Neuronal stem cell (in vitro differentiated cells): ENCODE measurements around the gene SYTL1.
A peak's percentile ranks its signal among the peaks of the same experiment; 100 is the strongest.

Source experiments
- DNase-seq: peaks from one replicate; pipeline ENCODE4 v3.0.0-alpha.2; 2013; ENCODE audit warnings: low spot score
- H2AFZ ChIP-seq: one replicate; pipeline ENCODE4 v1.6.1; 2013; ENCODE audit warnings: mild to moderate bottlenecking, low read length, inconsistent platforms
- H2AK5ac ChIP-seq: 2 replicates; pipeline ENCODE4 v1.6.1; 2013; ENCODE audit warnings: low read depth, mild to moderate bottlenecking, inconsistent platforms, low read length, moderate library complexity, mixed read lengths
- H2BK120ac ChIP-seq: 2 replicates; pipeline ENCODE4 v1.6.1; 2013; ENCODE audit warnings: low read depth, mild to moderate bottlenecking, inconsistent platforms, low read length, moderate library complexity, mixed read lengths
- H2BK12ac ChIP-seq: one replicate; pipeline ENCODE4 v1.6.1; 2013; ENCODE audit warnings: low read length, inconsistent platforms
- H2BK15ac ChIP-seq: 2 replicates; pipeline ENCODE4 v1.6.1; 2013; ENCODE audit warnings: mild to moderate bottlenecking, low read length, inconsistent platforms, mixed read lengths
- H2BK5ac ChIP-seq: one replicate; pipeline ENCODE4 v1.6.1; 2013; ENCODE audit warnings: inconsistent platforms, mild to moderate bottlenecking, low read length, moderate library complexity
- H3K14ac ChIP-seq: one replicate; pipeline ENCODE4 v1.6.1; 2013; ENCODE audit warnings: low read length, inconsistent platforms
- H3K18ac ChIP-seq: 2 replicates; pipeline ENCODE4 v1.6.1; 2013; ENCODE audit warnings: low read length, inconsistent platforms
- H3K23ac ChIP-seq: 2 replicates; pipeline ENCODE4 v1.6.1; 2013; ENCODE audit warnings: low read depth, mild to moderate bottlenecking, mixed read lengths, low read length, inconsistent platforms; ENCODE audit not compliant: poor library complexity
- H3K27ac ChIP-seq: replicated peaks from 3 replicates; pipeline ENCODE4 v1.5.1; 2013; ENCODE audit warnings: low read length, inconsistent platforms
- H3K27me3 ChIP-seq, 3 experiments: 2 replicates each; pipeline ENCODE4 v1.6.1; 2013; ENCODE audit warnings: low read length in 3 of 3, mild to moderate bottlenecking in 2 of 3, inconsistent platforms in 1 of 3, low read depth in 1 of 3, mixed read lengths in 1 of 3, moderate library complexity in 1 of 3; ENCODE audit not compliant: control insufficient read depth in 3 of 3, insufficient read depth in 3 of 3
- H3K36me3 ChIP-seq, 2 donors: replicated peaks in 1 of 2; 2 replicates each; pipeline ENCODE4 v1.6.1; 2013; ENCODE audit warnings: low read length in 2 of 2; ENCODE audit not compliant: control insufficient read depth in 2 of 2, insufficient read depth in 2 of 2
- H3K4ac ChIP-seq: 2 replicates; pipeline ENCODE4 v1.6.1; 2013; ENCODE audit warnings: inconsistent platforms, mild to moderate bottlenecking, low read length, moderate library complexity
- H3K4me1 ChIP-seq, 2 donors: 1 replicate in 1 of 2; 2 replicates in 1 of 2; pipeline ENCODE4 v1.6.1; 2013; ENCODE audit warnings: low read length in 2 of 2, low read depth in 1 of 2; ENCODE audit not compliant: control insufficient read depth in 2 of 2, insufficient read depth in 1 of 2
- H3K4me2 ChIP-seq: one replicate; pipeline ENCODE4 v1.6.1; 2013; ENCODE audit warnings: mild to moderate bottlenecking, low read length, inconsistent platforms; ENCODE audit not compliant: insufficient read depth, poor library complexity, severe bottlenecking
- H3K4me3 ChIP-seq, 2 donors: 2 replicates each; pipeline ENCODE4 v1.5.1; 2013; ENCODE audit warnings: low read length in 2 of 2, mild to moderate bottlenecking in 2 of 2, inconsistent platforms in 1 of 2, moderate library complexity in 1 of 2
- H3K79me1 ChIP-seq: one replicate; pipeline ENCODE4 v1.6.1; 2013; ENCODE audit warnings: low read depth, mild to moderate bottlenecking, inconsistent platforms, low read length, moderate library complexity
- H3K9ac ChIP-seq: one replicate; pipeline ENCODE4 v1.6.1; 2013; ENCODE audit warnings: mild to moderate bottlenecking, low read depth, low read length, inconsistent platforms; ENCODE audit not compliant: poor library complexity
- H3K9me3 ChIP-seq, 2 donors: replicated peaks in 1 of 2; 2 replicates each; pipeline versions ENCODE3 to v1.6.1; 2013; ENCODE audit warnings: low read length in 2 of 2, mild to moderate bottlenecking in 2 of 2, inconsistent platforms in 1 of 2, low read depth in 1 of 2, mixed read lengths in 1 of 2, moderate library complexity in 1 of 2; ENCODE audit not compliant: control insufficient read depth in 2 of 2, insufficient read depth in 1 of 2
- H4K8ac ChIP-seq: one replicate; pipeline ENCODE4 v1.6.1; 2013; ENCODE audit warnings: low read depth, mild to moderate bottlenecking, inconsistent platforms, low read length, moderate library complexity
- H4K91ac ChIP-seq: one replicate; pipeline ENCODE4 v1.6.1; 2013; ENCODE audit warnings: low read length, low read depth, mild to moderate bottlenecking, inconsistent platforms; ENCODE audit not compliant: poor library complexity
- WGBS, 2 donors: extraction: QIAGEN DNeasy Blood & Tissue Kit; methylation state at CpG; one replicate each; pipeline ENCODE4 v1.1.7; 2013; ENCODE audit warnings: missing lambda C conversion rate in 2 of 2, mixed read lengths in 1 of 2; ENCODE audit not compliant: insufficient read length in 2 of 2, insufficient replicate concordance in 1 of 2; ENCODE audit errors: extremely low coverage in 2 of 2; 5-methylcytosine and 5-hydroxymethylcytosine counted together

SYTL1 gene

DNA sequence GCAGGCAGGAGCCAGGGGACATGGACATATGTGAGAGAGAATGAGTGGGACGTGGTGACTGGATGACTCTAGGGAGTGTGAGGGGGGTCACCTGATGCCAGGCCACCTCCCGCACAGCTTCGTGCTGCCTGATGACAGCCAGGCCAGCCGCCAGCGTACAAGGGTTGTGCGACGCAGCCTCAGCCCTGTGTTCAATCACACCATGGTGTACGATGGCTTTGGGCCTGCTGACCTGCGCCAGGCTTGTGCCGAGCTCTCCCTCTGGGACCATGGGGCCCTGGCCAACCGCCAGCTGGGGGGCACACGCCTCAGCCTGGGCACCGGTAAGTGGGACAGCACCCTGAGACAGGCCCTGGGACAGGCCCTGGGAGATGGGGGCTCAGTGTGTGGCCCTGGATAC is 11.3 kb downstream of the SYTL1 start:
- DNase-seq, result no peak
- peaks cover 0 to 4% of the 10 kb centered on the region in 2 donors for H3K9me3 ChIP-seq
- peak overlapping the region; percentile 65 for H3K18ac ChIP-seq
- peaks cover 3 to 35% of the 10 kb centered on the region in 2 donors for H3K36me3 ChIP-seq
- H3K4me3 ChIP-seq, result no peak overlapping the region
- H2BK12ac ChIP-seq, result no peak overlapping the region
- peaks cover 1% of the 10 kb centered on the region for H3K79me1 ChIP-seq
- peaks cover 0 to 19% (median 5%) of the 10 kb centered on the region in 3 experiments for H3K27me3 ChIP-seq
- H4K91ac ChIP-seq, result no peak overlapping the region
- no peak overlapping the region for H3K4me2 ChIP-seq
- no peak overlapping the region for H3K14ac ChIP-seq
- no peak overlapping the region for H2BK5ac ChIP-seq
- no peak overlapping the region for H2BK120ac ChIP-seq
- H2AK5ac ChIP-seq, result no peak overlapping the region
- no peak overlapping the region for H2AFZ ChIP-seq
- no CpG with 5 or more reads among the region's 13 CpGs for WGBS, 2 donors
- H3K9ac ChIP-seq, result peak overlapping the region; percentile 50
- no peak overlapping the region for H4K8ac ChIP-seq
- H3K4me1 ChIP-seq, result peaks cover 15 to 22% of the 10 kb centered on the region in 2 donors
- H3K4ac ChIP-seq, result no peak overlapping the region
- H3K27ac ChIP-seq, result no peak overlapping the region
- H3K23ac ChIP-seq, result no peak overlapping the region
- no peak overlapping the region for H2BK15ac ChIP-seq

DNA sequence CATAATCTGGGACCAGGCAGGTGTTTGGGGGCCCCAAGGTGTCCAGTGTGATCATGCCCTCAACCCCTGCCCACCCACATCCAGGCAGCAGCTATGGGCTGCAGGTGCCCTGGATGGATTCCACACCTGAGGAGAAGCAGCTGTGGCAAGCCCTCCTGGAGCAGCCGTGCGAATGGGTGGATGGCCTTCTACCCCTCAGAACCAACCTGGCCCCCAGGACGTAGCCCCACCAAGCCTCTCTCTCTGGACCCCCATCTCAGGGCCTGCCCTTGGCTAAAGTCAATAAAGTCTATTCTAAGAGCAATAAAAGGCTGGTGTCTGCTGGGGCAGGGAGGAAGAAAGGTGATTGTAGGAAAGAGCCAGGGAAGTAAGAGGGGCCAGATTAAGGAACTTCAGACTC is 11.8 kb downstream of the SYTL1 start:
- no peak overlapping the region for H3K23ac ChIP-seq
- H4K91ac ChIP-seq, result no peak overlapping the region
- no peak overlapping the region for H2BK15ac ChIP-seq
- H3K9ac ChIP-seq, result no peak overlapping the region
- H3K4me1 ChIP-seq, result peaks cover 15 to 22% of the 10 kb centered on the region in 2 donors
- H3K4me3 ChIP-seq, result no peak overlapping the region
- H3K4me2 ChIP-seq, result no peak overlapping the region
- no peak overlapping the region for H3K4ac ChIP-seq
- peaks cover 3 to 40% of the 10 kb centered on the region in 2 donors for H3K36me3 ChIP-seq
- H3K9me3 ChIP-seq, result peaks cover 0 to 4% of the 10 kb centered on the region in 2 donors
- no peak overlapping the region for H2BK5ac ChIP-seq
- H4K8ac ChIP-seq, result no peak overlapping the region
- H2BK12ac ChIP-seq, result no peak overlapping the region
- no peak overlapping the region for H3K14ac ChIP-seq
- no peak overlapping the region for H3K18ac ChIP-seq
- no peak overlapping the region for H2AFZ ChIP-seq
- no peak overlapping the region for H2BK120ac ChIP-seq
- peaks cover 1% of the 10 kb centered on the region for H3K79me1 ChIP-seq
- WGBS, 2 donors, result no CpG with 5 or more reads among the region's 3 CpGs
- DNase-seq, result no peak
- no peak overlapping the region for H3K27ac ChIP-seq
- no peak overlapping the region for H2AK5ac ChIP-seq
- H3K27me3 ChIP-seq, result peaks cover 0 to 24% (median 5%) of the 10 kb centered on the region in 3 experiments

DNA sequence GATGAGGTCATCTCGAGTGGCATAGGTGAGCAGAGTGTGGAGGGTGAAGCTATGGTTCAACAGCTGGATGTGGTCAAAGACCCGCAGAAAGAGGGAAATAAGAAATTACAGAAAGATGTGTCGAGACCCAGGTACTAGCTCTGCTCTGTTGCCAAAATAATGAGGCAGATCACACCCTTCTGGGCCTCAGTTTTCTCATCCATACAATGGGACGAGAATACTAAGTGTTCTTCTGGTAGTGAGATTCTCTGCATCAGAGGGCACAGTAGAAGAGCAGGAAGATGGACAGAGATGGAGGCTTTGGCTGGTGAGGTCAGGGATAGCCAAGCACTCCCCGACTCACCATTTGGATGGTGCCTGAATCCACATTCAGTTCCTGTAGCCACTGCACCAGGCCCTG is 13.9 kb downstream of the SYTL1 start:
- no peak for DNase-seq
- Histone ChIP-seq H2BK120ac (no peak overlapping the region), H3K14ac (no peak overlapping the region), H3K18ac (no peak overlapping the region), H3K23ac (no peak overlapping the region), H3K4me2 (no peak overlapping the region), H2AK5ac (no peak overlapping the region), H3K4me3 (no peak overlapping the region), H3K4ac (no peak overlapping the region), H4K91ac (no peak overlapping the region), H3K79me1 (no peaks in the 10 kb centered on the region), H3K4me1 (peaks cover 6 to 15% of the 10 kb centered on the region in 2 donors), H3K9me3 (no peaks in the 10 kb centered on the region), H3K9ac (no peak overlapping the region), H3K36me3 (peaks cover 3 to 55% of the 10 kb centered on the region in 2 donors), H4K8ac (no peak overlapping the region), H2BK15ac (no peak overlapping the region), H2AFZ (no peak overlapping the region), H3K27me3 (peaks cover 0 to 30% (median 6%) of the 10 kb centered on the region in 3 experiments), H2BK5ac (no peak overlapping the region), H2BK12ac (no peak overlapping the region), H3K27ac (no peak overlapping the region)
- no CpG with 5 or more reads among the region's 5 CpGs for whole genome bisulfite sequencing, 2 donors

DNA sequence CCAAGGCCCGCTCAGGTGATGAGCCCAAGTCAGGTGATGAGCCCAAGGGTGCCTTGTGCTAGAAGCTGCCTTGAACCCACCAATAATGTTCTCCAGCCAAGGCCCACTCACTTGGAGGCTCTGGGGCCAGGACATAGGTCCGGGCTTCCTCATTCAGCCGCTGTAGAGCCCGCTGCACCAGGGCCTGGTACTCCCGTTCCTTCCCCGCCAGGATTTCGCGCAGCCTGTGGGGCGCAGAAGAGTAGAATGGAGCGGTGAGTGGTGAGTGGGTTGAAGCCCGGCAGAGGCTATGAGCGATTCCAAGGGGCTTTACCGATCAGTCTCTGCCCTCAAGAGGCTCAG is 14.4 kb downstream of the SYTL1 start:
- Histone ChIP-seq H3K18ac (no peak overlapping the region), H2BK5ac (peak overlapping the region; percentile 45), H2BK12ac (no peak overlapping the region), H4K8ac (no peak overlapping the region), H3K4me2 (no peak overlapping the region), H3K27me3 (peaks cover 0 to 35% (median 9%) of the 10 kb centered on the region in 3 experiments), H3K23ac (no peak overlapping the region), H3K9ac (no peak overlapping the region), H2AK5ac (peak overlapping the region; percentile 93), H2AFZ (no peak overlapping the region), H3K4ac (no peak overlapping the region), H3K4me3 (no peak overlapping the region), H3K79me1 (no peaks in the 10 kb centered on the region), H2BK120ac (no peak overlapping the region), H3K36me3 (peaks cover 3 to 57% of the 10 kb centered on the region in 2 donors), H3K14ac (no peak overlapping the region), H3K9me3 (no peaks in the 10 kb centered on the region), H3K27ac (no peak overlapping the region), H4K91ac (no peak overlapping the region), H2BK15ac (peak overlapping the region; percentile 42), H3K4me1 (peaks cover 3 to 16% of the 10 kb centered on the region in 2 donors)
- WGBS, 2 donors, result no CpG with 5 or more reads among the region's 13 CpGs
- no peak for DNase-seq
